ENCODE results near the gene NPTN. TPM values are rescaled to one million over a fixed set of nuclear protein-coding genes. Genes with fewer than 3 reads are reported as not detected.

NPTN gene
- total RNA-seq, 1 experiment from 2014 or later: 90.9 TPM

- H3K4me1 ChIP-seq (ENCODE audit: control insufficient read depth in 1 of 2, insufficient read depth in 2 of 2, low read length in 2 of 2): no peaks in the 10 kb centered on the region
- POLR2A ChIA-PET: interaction anchor here (1.3 kb wide), 1 partner anchor 9 kb away, joined by 4 read pairs; the partner anchor contains the start of gene NPTN
- BruUV-seq (replicated peaks): no TSS peak
Measured at GRCh38 chr15:73624530-73624929, 8.7 kb downstream of the NPTN start.

DNA sequence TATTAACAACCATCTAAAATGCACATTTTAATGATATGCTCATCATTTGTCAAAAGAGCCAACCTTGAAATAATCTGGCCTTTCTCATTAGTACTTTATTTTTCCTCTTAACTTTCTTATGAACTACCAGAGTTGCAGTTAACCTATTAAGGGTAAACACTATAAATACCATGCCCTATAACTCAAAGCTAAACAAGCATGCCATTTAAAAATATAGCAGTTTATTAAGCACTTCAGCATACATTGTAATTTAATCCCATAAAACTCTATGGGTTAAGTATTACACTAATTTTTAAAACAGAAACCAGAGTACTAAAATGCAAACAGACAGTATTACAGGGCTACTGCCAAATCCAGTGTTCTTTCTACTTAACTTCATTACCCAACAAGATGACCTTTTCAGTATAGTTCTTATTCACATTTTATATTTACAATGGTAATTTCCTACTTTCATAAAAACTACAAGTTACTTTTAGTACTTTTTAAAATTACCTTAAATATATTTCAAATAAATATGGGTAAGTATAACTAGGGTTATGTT, 11.8 kb downstream of the NPTN start:
- RAD21 ChIA-PET (ENCODE audit: low non-redundant PET in 1 of 2, low total read pairs in 2 of 2, uncharacterized antibody in 2 of 2, unreplicated experiment in 2 of 2): no interaction called here

More at GRCh38 chr15:73624530-73624929, 8.7 kb downstream of the NPTN start:
- Histone ChIP-seq H3K27ac (ENCODE audit: low read depth, low read length) (no peak overlapping the region), H3K4me2 (ENCODE audit: low read length) (no peak overlapping the region), H3K9me2 (ENCODE audit: insufficient read depth) (no peaks in the 10 kb centered on the region), H3K79me2 (ENCODE audit: insufficient read depth, low read length) (peaks cover 99% of the 10 kb centered on the region), H4K20me1 (ENCODE audit: insufficient read depth) (peaks cover 16% of the 10 kb centered on the region), H3K9ac (ENCODE audit: low read length) (no peak overlapping the region), H3K4me3 (replicated peaks in 1 of 2; ENCODE audit: low read depth in 1 of 2, low read length in 2 of 2) (no peak overlapping the region), H3K27me3 (ENCODE audit: insufficient read depth, low read length) (no peaks in the 10 kb centered on the region), H3K36me3 (ENCODE audit: control insufficient read depth in 1 of 2, insufficient read depth in 2 of 2, low read length in 2 of 2) (no peaks in the 10 kb centered on the region), H3K9me3 (ENCODE audit: control insufficient read depth in 1 of 2, insufficient read depth in 1 of 2, low read depth in 1 of 2, low read length in 2 of 2) (no peaks in the 10 kb centered on the region), H2AFZ (ENCODE audit: low read depth, low read length, poor library complexity, severe bottlenecking) (no peak overlapping the region)
- ChIA-PET CTCF (no interaction called here), RAD21 (ENCODE audit: low non-redundant PET in 1 of 2, low total read pairs in 2 of 2, uncharacterized antibody in 2 of 2, unreplicated experiment in 2 of 2) (no interaction called here)
- ATAC-seq: no peak
- intact Hi-C loops (cut with micrococcal nuclease): no loop called here
- DNase-seq (ENCODE audit: low read depth, low spot score): no peak
- TF ChIP-seq EZH2phosphoT487 (IDR thresholded peaks at IDR 0.05; ENCODE audit: borderline replicate concordance) (no peak), TCF7L2 (IDR thresholded peaks at IDR 0.05; ENCODE audit: borderline replicate concordance, extremely low read depth, insufficient read depth, insufficient read length) (no peak), SP1 (IDR thresholded peaks at IDR 0.05; ENCODE audit: low read depth) (no peak), EZH2 (IDR thresholded peaks at IDR 0.05) (no peak), SIN3A (IDR thresholded peaks at IDR 0.05; ENCODE audit: low read depth) (no peak)

More for the DNA sequence above, 11.8 kb downstream of the NPTN start:
- Histone ChIP-seq H3K9me2 (ENCODE audit: insufficient read depth) (no peaks in the 10 kb centered on the region), H3K4me2 (ENCODE audit: low read length) (no peak overlapping the region), H3K4me3 (replicated peaks in 1 of 2; ENCODE audit: low read depth in 1 of 2, low read length in 2 of 2) (no peak overlapping the region), H3K27ac (ENCODE audit: low read depth, low read length) (no peak overlapping the region), H3K9ac (ENCODE audit: low read length) (no peak overlapping the region), H4K20me1 (ENCODE audit: insufficient read depth) (peaks cover 27% of the 10 kb centered on the region), H2AFZ (ENCODE audit: low read depth, low read length, poor library complexity, severe bottlenecking) (no peak overlapping the region), H3K27me3 (ENCODE audit: insufficient read depth, low read length) (no peaks in the 10 kb centered on the region), H3K79me2 (ENCODE audit: insufficient read depth, low read length) (peaks cover 99% of the 10 kb centered on the region), H3K4me1 (ENCODE audit: control insufficient read depth in 1 of 2, insufficient read depth in 2 of 2, low read length in 2 of 2) (no peaks in the 10 kb centered on the region), H3K36me3 (ENCODE audit: control insufficient read depth in 1 of 2, insufficient read depth in 2 of 2, low read length in 2 of 2) (no peaks in the 10 kb centered on the region), H3K9me3 (ENCODE audit: control insufficient read depth in 1 of 2, insufficient read depth in 1 of 2, low read depth in 1 of 2, low read length in 2 of 2) (no peaks in the 10 kb centered on the region)
- no peak for TF ChIP-seq EZH2phosphoT487 (IDR thresholded peaks at IDR 0.05; ENCODE audit: borderline replicate concordance)
- TF ChIP-seq ELF1 (IDR thresholded peaks at IDR 0.05; ENCODE audit: borderline replicate concordance, low read depth): no peak
- no peak for TF ChIP-seq POLR2AphosphoS5 (IDR thresholded peaks at IDR 0.05; ENCODE audit: low read depth, low read length)
- no peak for TF ChIP-seq FOSL1 (IDR thresholded peaks at IDR 0.05; ENCODE audit: low read depth)
- TF ChIP-seq SIN3A (IDR thresholded peaks at IDR 0.05; ENCODE audit: low read depth): no peak
- TF ChIP-seq SP1 (IDR thresholded peaks at IDR 0.05; ENCODE audit: low read depth): no peak
- TF ChIP-seq CEBPB (IDR thresholded peaks at IDR 0.05; ENCODE audit: low read depth): no peak
- no peak for TF ChIP-seq RAD21 (IDR thresholded peaks at IDR 0.05; ENCODE audit: low read depth)
- TF ChIP-seq CBX3 (IDR thresholded peaks at IDR 0.05; ENCODE audit: low read depth): no peak
- POLR2A ChIA-PET: no interaction called here
- no TSS peak for BruUV-seq (replicated peaks)
- ATAC-seq: no peak
- no peak for DNase-seq (ENCODE audit: low read depth, low spot score)
- intact Hi-C loops (cut with micrococcal nuclease): no loop called here
- CTCF ChIA-PET: interaction anchor here (0.7 kb wide), 1 partner anchor 15 kb away, joined by 3 read pairs; no protein-coding TSS in a partner anchor

Measured in HCT116 (cell line).